ENCODE results near the gene SLC6A3. TPM values are rescaled to one million over a fixed set of nuclear protein-coding genes. Genes with fewer than 3 reads are reported as not detected.

Gene SLC6A3
- total RNA-seq = under 1 TPM in 1 of 2 donors, not detected in 1; 0.18 TPM
- polyA plus RNA-seq (2013, experiment 1 of 2) = 0.85 TPM
- 0.66 TPM for polyA plus RNA-seq (2013, experiment 2 of 2)
- long read RNA-seq, experiment 1 = 0 reads
- long read RNA-seq, experiment 2 = 0 reads
- long read RNA-seq, experiment 3, partial matches to known transcripts = 0 of 1 reads
- long read RNA-seq, experiment 3, other reads (novel, unspliced or antisense) = 1 of 1 reads
- long read RNA-seq, experiment 4 = 0 reads

DNA sequence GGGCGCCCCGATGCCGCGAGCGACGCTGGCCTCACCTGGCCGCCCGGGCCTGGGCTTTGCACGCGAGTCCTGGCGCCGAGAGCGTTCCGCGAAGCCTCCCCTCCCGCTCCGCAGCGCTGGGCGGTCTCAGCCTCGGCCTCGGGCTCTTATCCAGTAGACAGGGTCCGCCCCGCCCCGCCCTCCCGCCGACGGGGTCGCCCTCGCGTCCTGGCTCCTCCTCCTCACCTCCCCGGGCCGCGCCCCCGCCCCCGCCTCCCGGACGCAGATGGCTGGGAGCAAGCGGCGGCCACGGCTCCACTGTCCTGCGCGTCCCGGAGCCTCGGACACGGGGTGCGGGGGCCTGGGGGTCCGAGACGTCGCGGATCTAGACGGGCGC is at the start of gene SLC6A3:
SLC6A3 (minus strand) TSS at position 128 of the 376 bp plus-strand sequence. CDS start 2,243 bp downstream, outside the sequence.
- Mint-ChIP-seq H3K27me3 (ENCODE audit: insufficient read depth) (peaks cover 90% of the 10 kb centered on the region), H3K4me3 (peak within 1 kb of the TSS; percentile 44), H3K9me3 (no peaks in the 10 kb centered on the region), H3K36me3 (ENCODE audit: low read depth) (no peaks in the 10 kb centered on the region), H3K27ac (no peak within 1 kb of the TSS), H3K4me1 (peaks cover 2% of the 10 kb centered on the region)
- Histone ChIP-seq H3K4me1 (ENCODE audit: control insufficient read depth, insufficient read depth, low read length) (no peaks in the 10 kb centered on the region), H3K4me3 (ENCODE audit: low read length) (peak within 1 kb of the TSS; percentile 45), H3K9ac (ENCODE audit: extremely low read depth, low read length, poor library complexity, severe bottlenecking) (no peak within 1 kb of the TSS), H3K9me3 (ENCODE audit: control insufficient read depth, low read length) (peaks cover 5% of the 10 kb centered on the region), H3K36me3 (ENCODE audit: control insufficient read depth, insufficient read depth, low read length) (no peaks in the 10 kb centered on the region), H3K27ac (ENCODE audit: low read depth, low read length) (no peak within 1 kb of the TSS), H3K27me3 (ENCODE audit: control insufficient read depth, insufficient read depth, low read length, poor library complexity, severe bottlenecking) (peaks cover 99% of the 10 kb centered on the region)
- DNase-seq = peak; percentile 96
- 0 to 1% methylated on average over 9 to 45 of the region's 52 CpGs for WGBS, 2 experiments (ENCODE audit: insufficient coverage in 1 of 2, insufficient read length in 1 of 2)
- no peak for TF ChIP-seq CTCF (conservative IDR thresholded peaks at IDR 0.05)

GRCh38 chr5:1493941-1494340 is 48.7 kb upstream of the SLC6A3 start:
- 82 to 87% methylated on average over 4 to 12 of the region's 12 CpGs for WGBS, 2 experiments (ENCODE audit: insufficient coverage in 1 of 2, insufficient read length in 1 of 2)
- Mint-ChIP-seq H3K4me1 (no peaks in the 10 kb centered on the region), H3K4me3 (no peak overlapping the region), H3K36me3 (ENCODE audit: low read depth) (peaks cover 45% of the 10 kb centered on the region), H3K27me3 (ENCODE audit: insufficient read depth) (no peaks in the 10 kb centered on the region), H3K27ac (no peak overlapping the region), H3K9me3 (no peaks in the 10 kb centered on the region)
- no peak for DNase-seq
- Histone ChIP-seq H3K27ac (ENCODE audit: low read depth, low read length) (no peak overlapping the region), H3K4me1 (ENCODE audit: control insufficient read depth, insufficient read depth, low read length) (no peaks in the 10 kb centered on the region), H3K9ac (ENCODE audit: extremely low read depth, low read length, poor library complexity, severe bottlenecking) (no peak overlapping the region), H3K27me3 (ENCODE audit: control insufficient read depth, insufficient read depth, low read length, poor library complexity, severe bottlenecking) (no peaks in the 10 kb centered on the region), H3K9me3 (ENCODE audit: control insufficient read depth, low read length) (no peaks in the 10 kb centered on the region), H3K36me3 (ENCODE audit: control insufficient read depth, insufficient read depth, low read length) (peaks cover 48% of the 10 kb centered on the region), H3K4me3 (ENCODE audit: low read length) (no peak overlapping the region)
- TF ChIP-seq CTCF (conservative IDR thresholded peaks at IDR 0.05) = no peak

- Histone ChIP-seq H3K27ac (ENCODE audit: low read depth, low read length) (no peak overlapping the region), H3K27me3 (ENCODE audit: control insufficient read depth, insufficient read depth, low read length, poor library complexity, severe bottlenecking) (no peaks in the 10 kb centered on the region), H3K9ac (ENCODE audit: extremely low read depth, low read length, poor library complexity, severe bottlenecking) (no peak overlapping the region), H3K9me3 (ENCODE audit: control insufficient read depth, low read length) (no peaks in the 10 kb centered on the region), H3K4me3 (ENCODE audit: low read length) (no peak overlapping the region), H3K36me3 (ENCODE audit: control insufficient read depth, insufficient read depth, low read length) (peaks cover 47% of the 10 kb centered on the region), H3K4me1 (ENCODE audit: control insufficient read depth, insufficient read depth, low read length) (no peaks in the 10 kb centered on the region)
- H3K4me3 Mint-ChIP-seq = no peak overlapping the region
- no peaks in the 10 kb centered on the region for H3K9me3 Mint-ChIP-seq
- H3K27ac Mint-ChIP-seq = no peak overlapping the region
- TF ChIP-seq CTCF (conservative IDR thresholded peaks at IDR 0.05) = no peak
- 95 to 97% methylated on average over 14 to 16 of the region's 16 CpGs for WGBS, 2 experiments (ENCODE audit: insufficient coverage in 1 of 2, insufficient read length in 1 of 2)
- DNase-seq = no peak
- H3K36me3 Mint-ChIP-seq (ENCODE audit: low read depth) = peaks cover 42% of the 10 kb centered on the region
- H3K4me1 Mint-ChIP-seq = no peaks in the 10 kb centered on the region
- no peaks in the 10 kb centered on the region for H3K27me3 Mint-ChIP-seq (ENCODE audit: insufficient read depth)
Measured at GRCh38 chr5:1493413-1493812, 48.2 kb upstream of the SLC6A3 start.
